Fibroblast of skin of abdomen (primary cell): ENCODE results near the gene TECPR2.

Source experiments
- DNase-seq: peaks from one replicate; pipeline ENCODE4 v3.0.0-alpha.2; 2013

The TECPR2 gene

GRCh38 chr14:102430212-102430908 lies 67.6 kb downstream of the TECPR2 start:
- DNase-seq = no peak

GRCh38 chr14:102431751-102432150 lies 69.0 kb downstream of the TECPR2 start:
- no peak for DNase-seq

GRCh38 chr14:102434647-102435175 lies 72.0 kb downstream of the TECPR2 start:
- DNase-seq = no peak

GRCh38 chr14:102437997-102438915 lies 75.5 kb downstream of the TECPR2 start:
- peak; percentile 80 for DNase-seq

- DNase-seq = no peak
Measured at GRCh38 chr14:102439556-102439955, 76.8 kb downstream of the TECPR2 start.

GRCh38 chr14:102440392-102440791 lies 77.7 kb downstream of the TECPR2 start:
- no peak for DNase-seq

- DNase-seq = no peak
Measured at GRCh38 chr14:102442241-102443211, 79.8 kb downstream of the TECPR2 start.

- DNase-seq = no peak
Measured at GRCh38 chr14:102445066-102445465, 82.3 kb downstream of the TECPR2 start.

GRCh38 chr14:102445641-102446040 lies 82.9 kb downstream of the TECPR2 start:
- DNase-seq = no peak

- no peak for DNase-seq
Measured at GRCh38 chr14:102450206-102451063, 87.7 kb downstream of the TECPR2 start.

- no peak for DNase-seq
Measured at GRCh38 chr14:102451064-102451352, 88.3 kb downstream of the TECPR2 start.

GRCh38 chr14:102452302-102452701 lies 89.6 kb downstream of the TECPR2 start:
- DNase-seq = no peak

- DNase-seq = no peak
Measured at GRCh38 chr14:102454711-102455110, 92.0 kb downstream of the TECPR2 start.

GRCh38 chr14:102457509-102457908 lies 94.8 kb downstream of the TECPR2 start:
- DNase-seq = no peak

- DNase-seq = no peak
Measured at GRCh38 chr14:102461490-102462338, 99.0 kb downstream of the TECPR2 start.

GRCh38 chr14:102462391-102462790 lies 99.7 kb downstream of the TECPR2 start:
- no peak for DNase-seq

GRCh38 chr14:102464006-102464405 lies 101.3 kb downstream of the TECPR2 start:
- no peak for DNase-seq

- DNase-seq = no peak
Measured at GRCh38 chr14:102464846-102465341, 102.2 kb downstream of the TECPR2 start.

- no peak for DNase-seq
Measured at GRCh38 chr14:102469261-102469660, 106.5 kb downstream of the TECPR2 start.
